Common myeloid progenitor, CD34-positive (primary cell): ENCODE measurements around the gene NKD2.
A peak's percentile ranks its signal among the peaks of the same experiment; 100 is the strongest.

Experiments
- CTCF ChIA-PET: fragments of 350-600 bp; sonication (Branson Sonifier 250); formaldehyde crosslinking; loops from one replicate; lab custom pipeline; 2021; ENCODE audit warnings: antibody characterized with exemption; lab: Charles Lee
- POLR2A ChIA-PET: fragments of 350-600 bp; sonication (Branson Sonifier 250); formaldehyde crosslinking; loops from one replicate; lab custom pipeline; 2021; ENCODE audit warnings: antibody characterized with exemption; lab: Charles Lee
- DNase-seq, 3 donors: peaks; one replicate each; pipeline versions ENCODE4 v3.0.0 to v3.0.0-alpha.2; 2013
- H3K27ac ChIP-seq, 2 experiments: 1 replicate in 1 of 2; 2 replicates in 1 of 2; pipeline ENCODE4 v1.7.0; 2013; ENCODE audit warnings: inconsistent platforms in 2 of 2, low read length in 2 of 2, mild to moderate bottlenecking in 2 of 2, low read depth in 1 of 2, moderate library complexity in 1 of 2; ENCODE audit not compliant: severe bottlenecking in 2 of 2, insufficient read depth in 1 of 2, poor library complexity in 1 of 2
- H3K27me3 ChIP-seq, 5 experiments: replicated peaks in 2 of 5; 1 replicate in 3 of 5; 2 replicates in 2 of 5; pipeline versions ENCODE4 v1.6.1 to v1.7.0; 2013; ENCODE audit warnings: low read length in 4 of 5, mild to moderate bottlenecking in 2 of 5, moderate library complexity in 2 of 5, inconsistent platforms in 1 of 5; ENCODE audit not compliant: insufficient read depth in 5 of 5, control insufficient read depth in 4 of 5
- H3K36me3 ChIP-seq, 4 experiments: 1 replicate in 2 of 4; 2 replicates in 2 of 4; pipeline versions ENCODE4 v1.6.1 to v1.7.0; 2013; ENCODE audit warnings: low read length in 3 of 4, control low read depth in 1 of 4, mild to moderate bottlenecking in 1 of 4; ENCODE audit not compliant: control insufficient read depth in 4 of 4, insufficient read depth in 4 of 4
- H3K4me1 ChIP-seq, 4 experiments: 1 replicate in 3 of 4; 2 replicates in 1 of 4; pipeline versions ENCODE4 v1.6.1 to v1.7.1; 2013; ENCODE audit warnings: low read length in 3 of 4, mild to moderate bottlenecking in 3 of 4, control low read depth in 1 of 4, inconsistent platforms in 1 of 4, moderate library complexity in 1 of 4; ENCODE audit not compliant: control insufficient read depth in 4 of 4, insufficient read depth in 4 of 4; ENCODE audit errors: control extremely low read depth in 1 of 4
- H3K4me3 ChIP-seq, 7 experiments: 1 replicate in 4 of 7; 2 replicates in 3 of 7; pipeline versions ENCODE4 v1.5.1 to v1.7.0; 2013; ENCODE audit warnings: mild to moderate bottlenecking in 7 of 7, low read length in 6 of 7, moderate library complexity in 6 of 7, inconsistent platforms in 2 of 7, low read depth in 2 of 7, control low read depth in 1 of 7; ENCODE audit not compliant: insufficient read depth in 4 of 7, control insufficient read depth in 1 of 7; ENCODE audit errors: extremely low read depth in 1 of 7
- H3K9me3 ChIP-seq, 5 experiments: 1 replicate in 4 of 5; 2 replicates in 1 of 5; pipeline versions ENCODE4 v1.6.1 to v1.7.1; 2013; ENCODE audit warnings: low read length in 4 of 5, mild to moderate bottlenecking in 2 of 5, inconsistent platforms in 1 of 5, low read depth in 1 of 5, moderate library complexity in 1 of 5; ENCODE audit not compliant: control insufficient read depth in 4 of 5, insufficient read depth in 2 of 5; ENCODE audit errors: control extremely low read depth in 1 of 5
- WGBS: methylation state at CpG from one replicate; pipeline ENCODE4 v1.1.5; 2013; ENCODE audit not compliant: insufficient coverage; 5-methylcytosine and 5-hydroxymethylcytosine counted together

NKD2 gene

DNA sequence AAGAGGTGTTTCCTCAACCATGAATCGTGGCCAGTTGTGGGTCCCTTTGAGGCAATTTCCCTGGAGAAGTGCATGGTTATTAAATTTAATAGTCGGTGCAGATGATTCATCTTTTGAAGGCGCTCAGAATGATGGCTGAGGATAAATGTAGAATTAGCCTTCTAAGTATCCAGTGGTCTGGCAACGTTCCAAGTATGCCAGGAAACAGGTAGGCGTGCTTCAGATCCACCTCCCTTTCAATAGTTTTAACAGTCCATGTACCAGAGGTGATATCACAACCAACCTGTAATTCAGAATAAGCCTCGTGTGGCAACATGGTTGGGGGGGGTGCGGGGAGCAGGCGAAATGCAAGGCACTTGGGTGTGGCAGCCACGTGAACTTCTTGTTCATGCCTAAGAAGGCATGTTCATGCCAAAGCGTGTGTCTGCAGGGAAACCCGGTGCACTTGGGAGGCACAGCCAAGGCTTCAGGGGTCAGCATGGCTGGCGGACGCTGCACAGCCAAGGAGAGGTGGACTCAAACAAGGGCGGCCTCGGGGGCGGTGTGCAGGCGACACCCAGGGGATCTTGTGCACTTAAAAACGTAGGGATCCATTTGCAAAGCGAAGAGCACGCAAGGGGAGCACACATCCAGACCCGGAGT is 5.2 kb upstream of the NKD2 start:
- POLR2A ChIA-PET = no interaction called here
- Histone ChIP-seq H3K9me3 (no peaks in the 10 kb centered on the region), H3K36me3 (no peaks in the 10 kb centered on the region), H3K27me3 (peaks cover 0 to 69% (median 36%) of the 10 kb centered on the region in 5 experiments), H3K4me3 (no peak overlapping the region), H3K27ac (no peak overlapping the region), H3K4me1 (peaks cover 0 to 24% (median 15%) of the 10 kb centered on the region in 4 experiments)
- DNase-seq = peak in 2 of 3 donors; percentile 51 to 52
- 82% methylated on average over 13 of the region's 21 CpGs for WGBS
- CTCF ChIA-PET = no interaction called here

DNA sequence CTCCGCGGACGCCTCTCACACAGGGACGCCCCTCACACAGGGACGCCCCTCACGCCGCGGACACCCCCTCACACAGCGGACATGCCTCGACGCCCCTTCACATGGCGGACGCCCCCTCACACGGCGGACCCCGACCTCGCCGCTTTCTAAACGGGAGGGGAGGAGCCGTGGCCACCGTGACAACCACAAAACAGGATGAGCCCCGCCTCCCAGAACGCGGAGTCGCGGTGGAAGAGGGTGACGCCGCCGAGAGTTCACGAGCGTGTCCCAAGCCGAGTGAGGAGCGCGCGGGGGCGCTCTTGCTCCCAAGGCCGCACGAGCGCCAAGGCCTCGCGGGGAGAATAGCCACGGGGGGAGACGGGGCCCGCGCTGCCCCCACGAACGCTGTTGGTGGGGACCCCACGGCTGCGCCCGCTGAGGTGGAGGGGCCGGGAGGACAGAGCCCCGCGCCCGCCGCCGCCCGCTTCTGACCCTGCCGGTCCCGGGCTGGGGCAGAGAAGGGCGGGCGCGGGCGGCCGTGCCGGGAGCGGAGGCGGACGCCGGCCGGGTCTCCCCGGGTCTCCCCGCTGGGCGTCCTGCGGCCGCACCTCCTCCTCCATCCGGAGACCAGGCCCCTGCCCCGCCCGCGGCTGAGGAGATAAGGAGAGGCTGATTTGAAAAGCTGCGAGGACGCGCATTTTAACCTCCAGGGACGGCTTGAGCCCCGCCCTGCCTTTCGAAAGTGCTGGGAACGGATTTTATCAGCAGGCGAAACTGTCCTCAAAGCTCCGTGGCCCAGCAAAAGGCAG is 3.9 kb upstream of the NKD2 start:
- Histone ChIP-seq H3K36me3 (no peaks in the 10 kb centered on the region), H3K9me3 (no peaks in the 10 kb centered on the region), H3K27me3 (peaks cover 0 to 72% (median 36%) of the 10 kb centered on the region in 5 experiments), H3K4me3 (peak overlapping the region; percentile 19 to 64 (median 44)), H3K4me1 (peaks cover 0 to 33% (median 21%) of the 10 kb centered on the region in 4 experiments), H3K27ac (no peak overlapping the region)
- ChIA-PET POLR2A (no interaction called here), CTCF (interaction anchor here (1.1 to 4.1 kb wide), 4 partner anchors 15 to 139 kb away, joined by 3 to 18 read pairs (median 5); no protein-coding TSS in a partner anchor)
- DNase-seq = peak; percentile 64 to 70 (median 65)
- under 1% methylated on average over 83 of the region's 88 CpGs for WGBS

GRCh38 chr5:1005249-1005851 is 3.3 kb upstream of the NKD2 start:
- DNase-seq = no peak
- Histone ChIP-seq H3K27me3 (peaks cover 0 to 75% (median 32%) of the 10 kb centered on the region in 5 experiments), H3K27ac (no peak overlapping the region), H3K4me3 (peak overlapping the region in 6 of 7 experiments; percentile 19 to 64 (median 50)), H3K36me3 (no peaks in the 10 kb centered on the region), H3K9me3 (no peaks in the 10 kb centered on the region), H3K4me1 (peaks cover 0 to 33% (median 22%) of the 10 kb centered on the region in 4 experiments)
- CTCF ChIA-PET = interaction anchor here (1.1 to 4.1 kb wide), 4 partner anchors 15 to 139 kb away, joined by 3 to 18 read pairs (median 5); no protein-coding TSS in a partner anchor
- 43% methylated on average over 37 of the region's 47 CpGs for WGBS
- POLR2A ChIA-PET = no interaction called here

DNA sequence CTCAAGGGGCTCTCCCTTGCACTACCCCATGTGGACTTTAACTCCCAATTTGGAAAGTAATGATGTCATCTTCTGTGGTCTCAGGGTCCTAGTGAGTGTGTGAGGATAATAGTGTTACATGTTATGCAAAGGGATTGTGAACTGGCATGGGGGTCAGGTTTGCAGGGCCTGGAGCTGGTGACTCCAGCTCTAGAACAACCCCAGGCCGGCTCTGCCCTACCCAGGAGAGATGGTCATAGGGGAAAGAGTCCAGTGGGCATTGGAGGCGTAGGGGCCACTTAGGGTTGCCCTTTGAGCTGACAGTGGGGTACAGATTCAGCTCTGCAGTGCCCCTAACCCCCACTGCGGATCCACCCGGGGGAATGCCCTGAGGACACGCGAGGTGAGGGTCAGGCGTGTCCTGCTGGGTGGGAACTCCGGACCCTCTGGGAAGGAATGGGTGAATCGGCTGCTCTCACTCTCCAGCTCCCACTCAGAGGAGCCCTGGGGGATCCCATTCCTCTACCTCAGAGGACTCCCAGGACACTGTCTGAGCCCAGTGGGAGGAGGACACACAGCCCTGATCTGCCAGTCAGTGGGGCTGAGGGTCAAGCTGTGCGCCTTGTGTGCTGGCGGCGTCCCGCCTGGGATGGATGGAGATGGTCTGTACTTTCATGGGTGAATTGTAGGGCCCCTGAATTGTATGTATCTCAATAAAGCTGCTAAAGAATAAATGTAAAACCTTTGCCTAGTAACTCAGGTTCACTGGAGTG is 2.5 kb upstream of the NKD2 start:
- POLR2A ChIA-PET = interaction anchor here (0.6 kb wide), 1 partner anchor 677 kb away, joined by 5 read pairs; no protein-coding TSS in a partner anchor
- 96% methylated on average over 7 of the region's 13 CpGs for WGBS
- CTCF ChIA-PET = interaction anchor here (1.0 to 4.1 kb wide), 5 partner anchors 9 to 167 kb away, joined by 3 to 18 read pairs (median 8); no protein-coding TSS in a partner anchor
- Histone ChIP-seq H3K4me1 (peaks cover 0 to 33% (median 22%) of the 10 kb centered on the region in 4 experiments), H3K36me3 (no peaks in the 10 kb centered on the region), H3K27ac (no peak overlapping the region), H3K4me3 (no peak overlapping the region), H3K9me3 (no peaks in the 10 kb centered on the region), H3K27me3 (peaks cover 0 to 82% (median 29%) of the 10 kb centered on the region in 5 experiments)
- no peak for DNase-seq

GRCh38 chr5:1006656-1007071 is 1.9 kb upstream of the NKD2 start:
- POLR2A ChIA-PET = interaction anchor here (0.6 kb wide), 1 partner anchor 677 kb away, joined by 5 read pairs; no protein-coding TSS in a partner anchor
- WGBS = 85% methylated on average over 2 of the region's 5 CpGs
- no peak overlapping the region for H3K4me3 ChIP-seq

DNA sequence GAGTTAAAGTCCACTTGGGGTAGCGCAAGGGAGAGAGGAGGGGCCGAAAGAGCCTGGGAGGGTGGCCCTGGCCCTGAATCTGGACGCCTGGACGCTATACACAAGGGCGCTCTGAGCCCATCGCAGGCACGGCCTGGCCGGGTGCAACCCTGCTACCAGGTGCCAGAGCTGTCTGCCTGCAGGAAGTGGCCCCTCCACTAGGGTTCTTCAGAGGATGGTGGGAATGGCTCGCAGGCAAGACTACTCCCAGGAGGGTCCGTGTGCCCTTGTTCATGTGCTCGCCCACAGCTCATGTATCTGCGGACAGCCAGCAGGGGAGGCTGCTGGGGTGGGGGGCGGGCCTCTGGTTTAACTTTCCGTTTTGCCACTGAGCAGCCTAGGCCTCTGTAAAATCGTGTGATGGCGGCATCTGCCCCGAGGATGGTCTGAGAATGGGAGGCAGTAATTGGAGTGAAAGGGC is 1.4 kb upstream of the NKD2 start:
- CTCF ChIA-PET = interaction anchor here (0.9 to 4.1 kb wide), 10 partner anchors 8 to 133 kb away, joined by 3 to 18 read pairs (median 5); no protein-coding TSS in a partner anchor
- WGBS = 89% methylated on average over 13 of the region's 17 CpGs
- Histone ChIP-seq H3K27ac (no peak overlapping the region), H3K9me3 (no peaks in the 10 kb centered on the region), H3K4me3 (no peak overlapping the region), H3K27me3 (peaks cover 0 to 91% (median 26%) of the 10 kb centered on the region in 5 experiments), H3K4me1 (peaks cover 0 to 33% (median 22%) of the 10 kb centered on the region in 4 experiments), H3K36me3 (no peaks in the 10 kb centered on the region)
- POLR2A ChIA-PET = no interaction called here
- no peak for DNase-seq

More at GRCh38 chr5:1006656-1007071, 1.9 kb upstream of the NKD2 start:
- no peak for DNase-seq
- Histone ChIP-seq H3K9me3 (no peaks in the 10 kb centered on the region), H3K4me1 (peaks cover 0 to 33% (median 22%) of the 10 kb centered on the region in 4 experiments), H3K27me3 (peaks cover 0 to 85% (median 29%) of the 10 kb centered on the region in 5 experiments), H3K36me3 (no peaks in the 10 kb centered on the region), H3K27ac (no peak overlapping the region)
- CTCF ChIA-PET = interaction anchor here (0.9 to 4.1 kb wide), 7 partner anchors 9 to 166 kb away, joined by 3 to 18 read pairs (median 5); no protein-coding TSS in a partner anchor
